CD4-positive, alpha-beta T cell treated with Interleukin-6 at 100 ng/mL for 8 hours (primary cell): Measurements from ENCODE around the gene TPSD1.
"Not testable (repeated sequence)": the region's sequence is repeated elsewhere in the genome, so short reads cannot be mapped to it uniquely, and the experiment has no call there.

Source experiments
- DNase-seq: peaks from one replicate; pipeline ENCODE4 v3.0.0-alpha.2; 2020; ENCODE audit warnings: mixed read lengths, low spot score

TPSD1 gene

GRCh38 chr16:1220841-1221627, 34.8 kb upstream of the TPSD1 start:
- DNase-seq = no peak

GRCh38 chr16:1221628-1222552, 34.0 kb upstream of the TPSD1 start:
- DNase-seq = no peak

GRCh38 chr16:1222553-1223354, 33.1 kb upstream of the TPSD1 start:
- DNase-seq = no peak

GRCh38 chr16:1223355-1224214, 32.3 kb upstream of the TPSD1 start:
- no peak for DNase-seq

GRCh38 chr16:1224558-1224957, 31.3 kb upstream of the TPSD1 start:
- DNase-seq = no peak

GRCh38 chr16:1225051-1225451, 30.8 kb upstream of the TPSD1 start, which contains the start of gene TPSG1:
Gene TPSG1 (minus strand): TSS chr16:1225268. CDS start chr16:1225252, 16 bp downstream.
- no peak for DNase-seq

GRCh38 chr16:1225728-1226311, 30.0 kb upstream of the TPSD1 start:
- not testable (repeated sequence) for DNase-seq

- DNase-seq = not testable (repeated sequence)
These were observed 29.2 kb upstream of the TPSD1 start for GRCh38 chr16:1226692-1227091.

GRCh38 chr16:1228227-1228626, 27.6 kb upstream of the TPSD1 start:
- DNase-seq = not testable (repeated sequence)

- not testable (repeated sequence) for DNase-seq
These were observed 26.4 kb upstream of the TPSD1 start for GRCh38 chr16:1229476-1229875.

GRCh38 chr16:1230084-1230470, 25.8 kb upstream of the TPSD1 start, which contains the start of gene TPSB2:
Gene TPSB2 (minus strand): TSS chr16:1230184. CDS start chr16:1229951, 233 bp downstream.
- DNase-seq = not testable (repeated sequence)

- DNase-seq = not testable (repeated sequence)
These were observed 25.2 kb upstream of the TPSD1 start for GRCh38 chr16:1230471-1231212.

GRCh38 chr16:1231301-1231700, 24.6 kb upstream of the TPSD1 start:
- DNase-seq = not testable (repeated sequence)

- not testable (repeated sequence) for DNase-seq
These were observed 23.7 kb upstream of the TPSD1 start for GRCh38 chr16:1232049-1232748.

- not testable (repeated sequence) for DNase-seq
These were observed 19.2 kb upstream of the TPSD1 start for GRCh38 chr16:1236659-1237058.

- DNase-seq = no peak
These were observed 17.9 kb upstream of the TPSD1 start for GRCh38 chr16:1237990-1238389.

- not testable (repeated sequence) for DNase-seq
These were observed 17.0 kb upstream of the TPSD1 start for GRCh38 chr16:1238909-1239308.

GRCh38 chr16:1239575-1239974, 16.3 kb upstream of the TPSD1 start:
- DNase-seq = not testable (repeated sequence)

- not testable (repeated sequence) for DNase-seq
These were observed 15.4 kb upstream of the TPSD1 start, which contains the start of gene TPSAB1 for GRCh38 chr16:1240436-1240835. Gene TPSAB1 (plus strand): TSS chr16:1240705. CDS start chr16:1240939, 234 bp downstream.
